Activated naive CD4-positive, alpha-beta T cell treated with anti-CD3 and anti-CD28 coated beads, Interleukin-2, amount 50 U/mL, for 16 hours (primary cell): Measurements from ENCODE around the gene GUK1.

Source experiments
- DNase-seq: peaks from one replicate; pipeline ENCODE4 v3.0.0-alpha.2; 2020

Gene GUK1

GRCh38 chr1:228136901-228137300 is 3.2 kb upstream of the GUK1 start:
- DNase-seq = no peak

DNA sequence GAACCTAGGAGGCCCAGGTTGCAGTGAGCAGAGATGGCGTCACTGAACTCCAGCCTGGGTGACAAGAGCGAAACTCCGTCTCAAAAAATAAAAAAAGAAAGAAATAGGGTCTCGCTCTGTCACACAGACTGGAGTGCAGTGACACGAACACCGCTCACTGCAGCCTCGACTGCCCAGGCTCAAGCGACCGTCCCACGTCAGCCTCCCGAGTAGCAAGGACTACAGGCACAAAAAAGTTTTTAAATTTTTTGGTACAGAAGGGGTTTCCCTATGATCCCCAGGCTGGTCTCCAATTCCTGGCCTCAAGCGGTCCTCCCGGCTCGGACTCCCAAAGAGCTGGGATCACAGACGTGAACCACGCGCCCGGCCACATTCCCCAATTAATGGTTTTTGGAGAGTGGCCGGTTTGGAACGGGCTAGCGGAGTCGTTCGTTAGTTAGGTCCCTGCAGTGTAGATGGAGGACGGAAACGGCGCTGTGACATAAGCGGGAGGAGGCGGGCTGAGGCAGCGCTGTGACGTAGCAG is 611 bp upstream of the GUK1 start:
- no peak for DNase-seq

DNA sequence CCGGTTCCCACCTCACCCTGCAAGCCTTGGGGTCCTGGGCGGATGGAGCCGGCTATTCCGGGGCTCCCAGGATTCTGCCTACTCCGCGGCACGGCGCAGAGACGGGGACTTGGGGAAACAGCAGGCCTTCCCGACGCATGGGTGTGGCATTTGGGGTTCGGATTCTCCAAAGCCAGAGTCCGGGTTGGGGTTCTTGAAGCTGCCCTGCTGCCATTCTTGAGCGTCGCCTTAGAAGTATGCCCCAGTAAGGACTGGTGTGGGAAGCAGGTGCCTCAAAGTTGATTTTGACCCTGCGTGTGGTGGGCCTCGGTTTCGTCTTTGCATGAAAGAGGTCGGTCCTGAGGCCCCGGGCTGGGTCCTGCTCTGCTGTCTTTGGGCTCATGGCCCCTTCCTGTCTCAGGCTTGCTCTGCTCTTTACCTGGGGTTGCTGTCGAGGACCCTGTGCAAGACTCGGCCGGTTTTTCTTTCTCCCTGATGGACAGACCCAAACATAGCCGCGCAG is 696 bp downstream of the GUK1 start:
- DNase-seq = no peak

- DNase-seq = no peak
Observed at GRCh38 chr1:228141226-228142044, 1.4 kb downstream of the GUK1 start.

DNA sequence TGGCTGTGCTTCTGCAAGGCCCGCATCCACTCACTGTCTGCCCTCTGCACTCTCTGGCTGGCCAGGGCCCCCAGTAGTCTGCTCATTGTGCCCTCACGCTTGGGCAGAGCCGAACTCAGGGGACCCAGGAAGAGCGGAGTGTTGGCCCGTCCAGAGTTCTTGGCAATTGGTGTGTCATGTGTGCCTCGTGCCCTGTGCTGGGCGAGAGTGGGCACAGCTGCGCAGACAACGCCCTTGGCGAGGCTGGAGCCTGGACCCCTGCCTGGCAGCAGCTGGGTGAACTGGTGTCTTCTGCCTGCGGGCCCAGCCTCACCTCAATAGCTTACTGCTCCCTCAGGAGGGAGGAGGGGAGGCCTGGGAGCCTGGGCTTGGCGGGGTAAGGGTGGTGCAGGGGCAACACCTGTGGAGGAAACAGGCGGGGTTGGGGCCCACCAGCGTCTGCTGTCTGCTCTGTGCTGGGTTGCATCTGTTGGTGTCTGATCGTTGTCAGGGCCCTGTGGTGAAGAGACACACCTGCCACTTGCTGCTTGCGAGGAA is 2.1 kb downstream of the GUK1 start:
- no peak for DNase-seq

DNA sequence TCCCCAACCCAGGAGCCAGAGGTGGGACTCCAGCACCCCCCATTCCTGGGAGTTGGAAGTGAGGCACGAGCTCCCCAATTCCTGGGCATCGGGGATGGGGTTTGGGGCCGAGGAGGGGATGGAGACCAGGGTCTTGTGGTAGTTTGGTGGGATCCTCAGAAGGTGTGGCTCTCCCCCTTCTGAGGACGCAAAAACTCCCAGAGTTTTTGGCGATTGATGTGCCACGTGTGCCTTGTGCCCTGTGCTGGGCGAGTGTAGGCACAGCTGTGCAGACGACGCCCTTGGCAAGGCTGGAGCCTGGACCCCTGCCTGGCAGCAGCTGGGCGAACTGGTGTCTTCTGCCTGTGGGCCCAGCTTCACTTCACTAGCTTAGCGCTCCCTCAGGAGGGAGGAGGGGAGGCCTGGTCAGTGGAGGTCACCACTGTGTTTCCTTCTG is 2.6 kb downstream of the GUK1 start:
- DNase-seq = no peak

DNA sequence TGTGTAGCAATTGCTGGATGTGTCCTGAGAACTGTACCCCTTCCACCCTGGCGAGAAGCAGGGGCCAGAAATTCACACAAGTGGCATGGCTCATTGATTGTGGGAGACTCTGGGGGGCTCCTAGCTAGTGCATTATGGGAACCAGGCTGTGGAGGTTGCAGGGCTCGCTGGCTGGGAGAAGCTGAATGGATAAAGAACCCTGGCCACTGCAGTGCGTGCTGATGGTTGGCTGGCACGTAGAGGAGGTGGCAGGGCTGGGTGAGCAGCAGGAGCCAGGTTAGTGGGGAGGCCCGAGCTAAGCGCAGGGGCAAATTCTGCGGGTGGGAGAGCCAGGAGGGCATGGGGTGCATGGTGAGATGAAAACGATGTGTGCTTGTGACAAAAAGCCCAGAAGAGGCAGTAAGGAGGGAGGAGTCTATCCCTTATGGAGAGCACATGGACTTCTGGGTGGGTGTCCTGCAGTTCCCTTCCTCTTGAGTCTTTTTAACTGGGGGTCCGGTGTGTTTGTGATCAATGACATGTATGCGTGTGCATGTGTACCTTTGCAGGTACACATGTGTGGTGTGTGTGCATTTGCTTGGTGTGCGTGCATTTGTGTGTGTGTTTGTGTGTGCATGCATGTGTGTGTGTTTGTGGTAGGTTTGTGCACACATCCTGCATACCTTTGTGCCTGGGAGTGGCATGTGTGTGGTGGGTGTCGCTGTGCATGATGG is 3.6 kb downstream of the GUK1 start:
- DNase-seq = no peak

- DNase-seq = no peak
Observed at GRCh38 chr1:228144193-228144992, 4.3 kb downstream of the GUK1 start.

DNA sequence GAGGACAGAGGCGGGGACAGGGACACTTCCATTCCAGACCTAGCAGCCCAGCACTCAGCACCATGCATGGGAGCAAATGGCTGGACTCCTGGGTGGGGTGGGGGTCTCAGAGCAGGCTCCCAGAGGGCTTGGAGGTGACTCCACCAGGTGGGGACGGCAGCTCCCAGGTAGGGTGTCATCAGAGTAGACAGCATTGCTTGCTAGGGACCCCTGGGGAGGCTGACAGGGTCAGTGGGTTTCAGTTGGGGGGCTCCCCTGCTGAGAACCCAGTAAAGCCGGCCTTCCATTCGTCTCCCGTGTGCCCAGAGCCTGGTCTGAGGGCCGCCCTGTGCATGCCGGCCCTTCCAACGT is 4.9 kb downstream of the GUK1 start:
- no peak for DNase-seq

DNA sequence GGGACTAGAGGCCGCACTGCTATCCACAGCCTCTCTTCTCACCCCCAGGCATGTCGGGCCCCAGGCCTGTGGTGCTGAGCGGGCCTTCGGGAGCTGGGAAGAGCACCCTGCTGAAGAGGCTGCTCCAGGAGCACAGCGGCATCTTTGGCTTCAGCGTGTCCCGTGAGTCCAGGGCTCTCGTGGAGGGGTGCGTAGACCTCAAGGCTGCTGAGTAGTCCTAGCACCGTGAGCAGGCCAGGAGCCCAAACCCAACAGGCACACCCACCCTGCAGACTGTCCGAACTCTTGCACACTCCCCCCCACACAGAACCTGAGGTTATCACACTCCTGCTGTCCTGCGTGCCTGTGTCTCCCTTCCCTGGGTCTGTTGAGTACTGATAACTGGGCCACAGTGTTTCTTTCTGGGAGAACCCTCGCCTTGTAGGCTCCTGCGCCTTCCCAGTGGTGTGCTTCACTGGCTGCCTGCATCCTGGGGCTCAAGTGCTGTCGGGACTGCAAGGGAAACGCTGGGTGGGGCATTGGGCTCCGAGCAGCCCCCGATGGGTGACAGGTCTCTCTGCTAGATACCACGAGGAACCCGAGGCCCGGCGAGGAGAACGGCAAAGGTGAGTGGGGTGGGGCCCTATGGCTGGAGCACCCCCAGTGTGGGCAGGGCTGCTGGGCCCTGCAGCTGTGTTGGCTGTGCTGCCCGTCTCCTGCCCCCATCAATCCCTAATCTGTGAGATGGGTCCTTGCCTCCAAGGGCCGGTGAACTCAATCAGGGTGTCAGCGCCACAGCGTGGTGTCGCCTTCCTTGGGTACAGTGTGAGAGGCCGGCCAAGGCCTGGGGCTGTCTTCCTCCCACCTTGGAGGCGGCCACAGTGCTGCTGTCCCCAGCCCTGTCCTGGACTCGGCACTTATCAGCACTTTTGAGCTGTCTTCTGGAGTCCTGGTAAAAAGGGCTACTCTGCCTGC is 5.7 kb downstream of the GUK1 start:
- no peak for DNase-seq

- no peak for DNase-seq
Observed at GRCh38 chr1:228146417-228147150, 6.5 kb downstream of the GUK1 start.

DNA sequence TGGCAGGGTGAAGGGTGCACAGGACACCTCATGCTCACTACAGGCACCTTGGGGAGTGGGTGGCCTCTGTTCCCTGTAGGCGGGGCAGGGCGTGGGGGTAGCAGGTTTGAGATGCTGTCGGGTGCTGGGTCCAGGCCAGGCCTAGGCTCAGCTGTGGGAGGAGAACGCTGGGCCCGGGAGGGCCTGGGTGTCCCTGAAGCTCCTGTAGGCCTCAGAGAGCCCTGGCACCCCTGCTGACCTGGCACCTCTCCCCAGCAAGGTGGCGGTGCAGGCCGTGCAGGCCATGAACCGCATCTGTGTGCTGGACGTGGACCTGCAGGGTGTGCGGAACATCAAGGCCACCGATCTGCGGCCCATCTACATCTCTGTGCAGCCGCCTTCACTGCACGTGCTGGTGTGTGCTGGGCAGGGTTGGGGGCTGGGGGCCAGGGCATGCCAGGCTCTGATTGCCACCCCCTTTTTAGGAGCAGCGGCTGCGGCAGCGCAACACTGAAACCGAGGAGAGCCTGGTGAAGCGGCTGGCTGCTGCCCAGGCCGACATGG is 7.1 kb downstream of the GUK1 start:
- no peak for DNase-seq

- no peak for DNase-seq
Observed at GRCh38 chr1:228147768-228148167, 7.7 kb downstream of the GUK1 start.

DNA sequence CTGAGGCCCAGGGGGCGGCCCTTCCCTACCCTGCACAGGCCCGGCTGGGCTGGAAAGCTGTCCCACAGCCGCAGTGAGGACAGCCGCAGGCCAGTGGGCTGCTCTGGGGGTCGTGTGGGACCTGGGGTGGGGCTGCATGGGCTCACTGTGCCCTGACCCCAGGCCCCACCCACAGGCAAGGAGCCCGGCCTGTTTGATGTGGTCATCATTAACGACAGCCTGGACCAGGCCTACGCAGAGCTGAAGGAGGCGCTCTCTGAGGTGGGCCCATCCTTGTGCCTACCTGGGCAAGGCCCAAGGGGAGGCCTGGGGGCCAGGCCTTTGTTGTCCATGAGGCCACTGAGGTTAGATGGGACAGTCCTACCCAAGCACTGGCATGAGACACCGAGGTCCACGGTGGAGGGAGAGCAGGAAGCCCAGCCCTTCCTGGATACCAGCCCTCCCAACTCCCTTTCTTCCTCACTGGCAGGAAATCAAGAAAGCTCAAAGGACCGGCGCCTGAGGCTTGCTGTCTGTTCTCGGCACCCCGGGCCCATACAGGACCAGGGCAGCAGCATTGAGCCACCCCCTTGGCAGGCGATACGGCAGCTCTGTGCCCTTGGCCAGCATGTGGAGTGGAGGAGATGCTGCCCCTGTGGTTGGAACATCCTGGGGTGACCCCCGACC is 8.2 kb downstream of the GUK1 start:
- DNase-seq = no peak

DNA sequence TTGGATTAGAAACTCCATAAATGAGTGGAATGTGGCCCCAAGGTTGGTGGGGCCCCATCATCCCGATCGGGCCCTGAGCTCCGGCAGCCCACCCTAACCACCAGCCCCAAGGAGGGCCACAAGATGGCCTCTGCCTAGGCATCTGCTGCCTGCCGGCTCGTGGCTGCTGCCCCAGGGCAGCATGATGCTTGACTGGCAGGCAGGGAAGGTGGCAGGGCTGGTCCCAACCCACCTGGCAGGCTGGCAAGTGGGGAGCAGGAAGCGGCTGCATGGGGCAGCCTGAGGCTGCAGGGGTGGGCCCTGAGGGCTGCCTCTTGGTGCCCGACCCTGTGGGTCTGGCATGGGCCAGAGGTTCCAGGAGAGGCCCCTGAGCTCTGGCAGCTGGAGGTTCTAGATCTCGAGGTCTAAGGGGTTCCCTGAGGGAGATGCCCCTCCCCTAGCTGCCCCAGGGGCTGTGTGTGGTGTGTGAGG is 8.9 kb downstream of the GUK1 start:
- DNase-seq = no peak

DNA sequence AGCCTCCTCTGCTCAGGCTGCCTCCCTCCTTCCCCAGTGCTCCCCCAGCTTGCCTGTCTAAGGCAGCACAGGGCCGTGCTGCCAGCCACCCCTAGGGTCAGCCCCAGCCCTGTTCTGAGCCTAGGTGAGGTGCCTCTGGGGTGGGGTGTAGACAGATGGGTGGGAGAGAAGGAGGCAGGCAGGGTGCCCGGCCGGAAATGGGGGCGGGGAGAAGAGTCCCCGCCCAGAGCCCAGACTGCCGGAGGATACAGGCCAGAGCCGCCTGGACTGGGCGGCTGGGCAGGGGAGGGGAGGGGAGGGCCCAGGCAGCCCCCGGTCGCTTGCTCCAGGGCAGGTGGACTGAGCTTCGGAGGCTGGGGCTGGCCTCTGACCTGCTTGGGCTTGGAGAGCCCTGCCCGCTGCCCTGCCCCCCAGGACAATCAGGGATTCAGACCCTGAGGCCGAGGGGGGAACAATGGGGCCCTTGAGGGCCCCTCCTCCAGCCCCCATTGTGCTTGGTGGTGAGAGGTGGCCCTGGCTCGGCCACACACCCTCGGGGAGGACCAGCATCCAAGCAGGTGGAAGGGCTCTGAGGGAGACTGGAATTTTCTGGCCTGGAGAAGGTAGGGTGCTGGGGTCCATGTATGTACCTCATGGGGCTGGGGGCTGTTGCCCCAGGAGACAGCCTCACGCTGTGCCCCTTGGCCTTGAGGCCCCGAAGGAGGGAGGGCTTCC is 9.5 kb downstream of the GUK1 start, which contains the start of gene GJC2:
GJC2 (plus strand) TSS at position 525 of the 714 bp plus-strand sequence. CDS start 7,829 bp downstream, outside the sequence.
- no peak for DNase-seq

DNA sequence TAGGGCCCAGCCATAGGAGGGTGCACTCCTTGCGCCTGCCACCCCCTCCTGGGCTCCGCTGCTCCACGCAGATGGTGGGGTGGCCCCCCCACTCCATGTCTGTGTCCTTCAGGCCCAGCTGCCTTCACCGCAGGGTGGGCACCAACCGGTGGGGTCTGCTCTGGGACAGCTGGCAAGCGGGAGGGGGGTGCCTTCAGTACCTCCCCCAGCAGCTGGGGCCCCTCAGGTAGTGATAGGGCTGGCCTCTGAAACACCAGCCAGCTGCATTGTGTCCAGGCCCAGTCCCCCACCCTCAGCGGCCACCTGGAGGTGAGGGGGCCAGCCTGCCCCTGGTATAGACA is 10.0 kb downstream of the GUK1 start:
- no peak for DNase-seq

DNA sequence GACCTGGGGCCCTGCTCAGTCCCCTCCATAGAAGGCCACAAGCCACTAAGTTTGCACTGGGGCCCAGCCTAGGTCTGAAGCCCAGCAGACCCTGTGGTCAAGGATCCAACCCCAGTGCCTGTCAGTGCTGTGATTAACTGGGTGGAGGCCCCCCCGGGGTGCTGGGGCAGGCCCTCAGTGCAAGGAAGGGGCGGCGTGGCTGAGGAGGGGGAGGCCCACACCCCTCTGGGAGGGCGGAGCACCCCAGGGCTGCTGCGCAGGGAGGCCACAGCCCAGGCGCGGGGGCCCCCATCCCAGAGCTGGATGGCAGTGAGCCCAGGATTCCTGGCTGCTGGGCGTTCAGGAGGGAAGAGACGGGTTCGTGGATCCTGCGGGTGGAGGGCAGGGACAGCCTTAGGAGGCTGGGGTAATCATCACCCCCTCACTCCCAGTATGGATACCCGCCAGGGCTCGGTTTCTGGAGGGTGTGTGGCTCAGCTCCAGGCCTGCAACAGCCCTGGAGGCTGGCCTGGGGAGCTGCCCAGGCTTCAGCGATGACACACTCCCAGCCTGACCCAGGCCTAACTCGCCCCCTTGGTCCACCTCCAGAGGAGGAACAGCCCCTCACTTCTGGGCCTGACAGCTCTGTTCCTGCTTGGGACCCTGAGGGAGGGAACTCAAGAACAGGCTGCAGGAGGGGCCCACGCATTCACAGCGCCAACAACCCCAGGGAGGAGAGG is 10.5 kb downstream of the GUK1 start:
- DNase-seq = no peak
